Fibroblast of lung (primary cell): ENCODE data around the gene SCUBE1.

ENCODE experiments used
- EZH2 ChIP-seq: IDR thresholded peaks from 2 replicates; pipeline ENCODE4 v1.5.1; 2012; ENCODE audit warnings: low read length, control low read depth, mild to moderate bottlenecking; ENCODE audit errors: missing control alignments
- TF ChIP-seq, protein P1 (sequence below), 2 donors: IDR thresholded peaks in 1 of 2; conservative IDR thresholded peaks in 1 of 2; 1 replicate in 1 of 2; 2 replicates in 1 of 2; pipeline ENCODE4 v1.5.1; 2011 to 2012; ENCODE audit warnings: low read length in 2 of 2, control low read depth in 1 of 2, inconsistent platforms in 1 of 2, low read depth in 1 of 2, mild to moderate bottlenecking in 1 of 2

- TF ChIP-seq, protein P1, sequence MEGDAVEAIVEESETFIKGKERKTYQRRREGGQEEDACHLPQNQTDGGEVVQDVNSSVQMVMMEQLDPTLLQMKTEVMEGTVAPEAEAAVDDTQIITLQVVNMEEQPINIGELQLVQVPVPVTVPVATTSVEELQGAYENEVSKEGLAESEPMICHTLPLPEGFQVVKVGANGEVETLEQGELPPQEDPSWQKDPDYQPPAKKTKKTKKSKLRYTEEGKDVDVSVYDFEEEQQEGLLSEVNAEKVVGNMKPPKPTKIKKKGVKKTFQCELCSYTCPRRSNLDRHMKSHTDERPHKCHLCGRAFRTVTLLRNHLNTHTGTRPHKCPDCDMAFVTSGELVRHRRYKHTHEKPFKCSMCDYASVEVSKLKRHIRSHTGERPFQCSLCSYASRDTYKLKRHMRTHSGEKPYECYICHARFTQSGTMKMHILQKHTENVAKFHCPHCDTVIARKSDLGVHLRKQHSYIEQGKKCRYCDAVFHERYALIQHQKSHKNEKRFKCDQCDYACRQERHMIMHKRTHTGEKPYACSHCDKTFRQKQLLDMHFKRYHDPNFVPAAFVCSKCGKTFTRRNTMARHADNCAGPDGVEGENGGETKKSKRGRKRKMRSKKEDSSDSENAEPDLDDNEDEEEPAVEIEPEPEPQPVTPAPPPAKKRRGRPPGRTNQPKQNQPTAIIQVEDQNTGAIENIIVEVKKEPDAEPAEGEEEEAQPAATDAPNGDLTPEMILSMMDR (conservative IDR thresholded peaks at IDR 0.05 in 1 of 2, IDR thresholded peaks at IDR 0.05 in 1 of 2; ENCODE audit: low read depth in 1 of 2, low read length in 2 of 2): no peak
- no peak for TF ChIP-seq EZH2
These were observed 61.8 kb downstream of the SCUBE1 start for GRCh38 chr22:43281394-43281793.
